MCF 10A (cell line): Measurements from ENCODE around the gene RPS6KA2. TPM values are rescaled to one million over a fixed set of nuclear protein-coding genes. Genes with fewer than 3 reads are reported as not detected.
A peak's percentile ranks its signal among the peaks of the same experiment; 100 is the strongest.

Experiments
- BruUV-seq: library from RNA; stranded (reverse); fragments of 400-500 nt; replicated peaks from 2 replicates; lab custom pipeline; 2021; lab: Mats Ljungman, UMichigan
- CTCF ChIA-PET: fragments of 300-600 bp; sonication (Branson Sonifier 250); formaldehyde crosslinking; extraction: SDS; loops from one replicate; lab custom pipeline; 2021; ENCODE audit warnings: antibody characterized with exemption, inconsistent platforms; lab: Yijun Ruan, JAX
- POLR2A ChIA-PET: fragments of 300-600, 350-650 bp; sonication (Branson Sonifier 250); formaldehyde crosslinking; extraction: SDS; loops from one replicate; lab custom pipeline; 2020; ENCODE audit warnings: antibody characterized with exemption, inconsistent platforms; lab: Yijun Ruan, JAX
- DNase-seq: peaks from one replicate; pipeline ENCODE4 v3.0.0-alpha.2; 2018; ENCODE audit not compliant: unreplicated experiment
- H3K27ac Mint-ChIP-seq: one replicate; pipeline ENCODE4 v1.8.0; 2022; ENCODE audit warnings: mild to moderate bottlenecking, low read depth, mixed read lengths; ENCODE audit not compliant: unreplicated experiment
- H3K27me3 Mint-ChIP-seq: one replicate; pipeline ENCODE4 v1.8.0; 2022; ENCODE audit warnings: mixed read lengths; ENCODE audit not compliant: insufficient read depth, unreplicated experiment
- H3K36me3 Mint-ChIP-seq: one replicate; pipeline ENCODE4 v1.8.0; 2022; ENCODE audit warnings: mild to moderate bottlenecking, moderate library complexity, mixed read lengths; ENCODE audit not compliant: insufficient read depth, unreplicated experiment
- H3K4me1 Mint-ChIP-seq: one replicate; pipeline ENCODE4 v1.8.0; 2022; ENCODE audit warnings: mixed read lengths; ENCODE audit not compliant: insufficient read depth, unreplicated experiment
- H3K4me3 Mint-ChIP-seq: one replicate; pipeline ENCODE4 v1.8.0; 2022; ENCODE audit warnings: mild to moderate bottlenecking, moderate library complexity, mixed read lengths; ENCODE audit not compliant: unreplicated experiment
- H3K9me3 Mint-ChIP-seq: one replicate; pipeline ENCODE4 v1.8.0; 2022; ENCODE audit warnings: mixed read lengths; ENCODE audit not compliant: unreplicated experiment
- CTCF ChIP-seq: fragments of 200-600 bp; IDR thresholded peaks from one replicate; pipeline ENCODE4 v1.8.0; 2022; ENCODE audit warnings: antibody characterized with exemption, mild to moderate bottlenecking; ENCODE audit not compliant: unreplicated experiment
- intact Hi-C: fragments of 100-400 bp; cut with micrococcal nuclease; formaldehyde crosslinking; loops from 2 replicates; pipeline ENCODE4 v1.14.1; 2022
- microRNA-seq: library from miRNA; unstranded; fragments of <30 nt; microRNA quantifications from one replicate; pipeline ENCODE4 v1.2.0, GENCODE V29; 2022
- total RNA-seq: library from RNA; stranded (reverse); gene quantifications from 2 replicates; pipeline ENCODE4 v1.2.3, GENCODE V29; 2022

RPS6KA2 gene
- total RNA-seq, 1 experiment from 2014 or later = 126 TPM

DNA sequence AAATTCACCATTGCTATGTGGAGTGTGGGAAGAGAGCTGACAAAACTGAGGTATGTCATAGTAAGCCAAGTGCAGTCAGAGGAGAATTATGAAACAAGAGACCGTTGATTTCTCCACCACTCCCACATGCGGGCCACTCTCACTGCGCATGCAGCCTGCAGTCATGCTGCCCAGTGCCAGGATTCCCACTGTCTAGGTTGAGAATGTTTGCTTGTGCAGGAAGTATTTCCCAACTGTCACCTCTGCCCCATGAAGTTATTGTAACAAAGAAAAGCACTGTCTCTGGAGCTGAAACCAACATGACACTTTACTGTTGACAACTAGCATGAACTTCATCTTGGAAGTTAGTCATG lies 266.0 kb downstream of the RPS6KA2 start:
- TF ChIP-seq CTCF = no peak
- peaks cover 5% of the 10 kb centered on the region for H3K27me3 Mint-ChIP-seq
- intact Hi-C loops = no loop called here
- H3K4me1 Mint-ChIP-seq = peaks cover 14% of the 10 kb centered on the region
- BruUV-seq = no TSS peak
- ChIA-PET CTCF (interaction anchor here (3.2 kb wide), 1 partner anchor 17 kb away, joined by 14 read pairs; no protein-coding TSS in a partner anchor), POLR2A (interaction anchor here (0.9 to 4.3 kb wide), 10 partner anchors 10 to 260 kb away, joined by 3 to 42 read pairs (median 5); partner anchors contain the start of genes MPC1 and SFT2D1)
- no peaks in the 10 kb centered on the region for H3K9me3 Mint-ChIP-seq
- DNase-seq = peak; percentile 92
- peaks cover 21% of the 10 kb centered on the region for H3K36me3 Mint-ChIP-seq
- H3K4me3 Mint-ChIP-seq = peak overlapping the region; percentile 46
- peak overlapping the region; percentile 25 for H3K27ac Mint-ChIP-seq

DNA sequence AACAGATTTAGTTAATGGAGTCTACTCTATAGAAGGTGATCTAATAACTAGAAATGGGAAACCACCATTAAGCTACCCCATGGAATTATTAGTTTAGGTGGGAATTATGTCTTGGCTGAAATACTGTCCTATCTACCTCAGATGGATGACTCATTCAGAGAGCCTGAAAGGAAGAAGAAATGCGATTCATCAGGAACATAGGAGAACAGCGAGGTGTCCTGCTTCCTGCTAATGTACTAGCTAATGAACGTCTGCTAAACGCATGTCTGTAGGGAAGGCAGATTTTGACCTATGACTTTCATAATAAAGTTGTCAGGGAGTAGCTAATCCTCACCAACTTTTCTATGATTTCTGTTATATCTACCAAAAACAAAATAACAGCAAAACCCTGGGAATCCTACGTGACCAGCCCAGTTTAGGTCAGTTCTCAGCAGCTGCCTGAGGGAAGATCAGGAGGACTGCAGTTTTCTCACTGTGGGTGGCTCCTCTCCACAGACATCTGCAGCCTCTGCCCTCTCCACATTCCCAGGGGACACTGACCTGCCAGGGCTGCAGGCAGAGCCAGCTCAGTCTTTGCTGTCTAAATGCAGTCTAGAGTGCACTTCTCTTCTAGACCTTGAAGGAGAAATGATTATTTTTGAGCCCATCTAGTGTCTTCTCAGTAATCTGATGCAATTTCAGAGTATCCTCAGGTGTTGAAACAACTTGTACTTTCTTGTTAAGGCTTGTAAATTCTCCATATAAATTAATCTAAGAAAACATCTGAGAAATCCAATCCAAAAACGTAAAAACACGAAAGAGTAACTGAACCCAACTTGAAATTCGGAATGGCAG lies 266.6 kb downstream of the RPS6KA2 start:
- CTCF ChIA-PET = interaction anchor here (0.7 to 3.2 kb wide), 4 partner anchors 17 to 47 kb away, joined by 3 to 14 read pairs (median 4); no protein-coding TSS in a partner anchor
- TF ChIP-seq CTCF = no peak
- Mint-ChIP-seq H3K4me3 (peak overlapping the region; percentile 46), H3K4me1 (peaks cover 14% of the 10 kb centered on the region), H3K9me3 (no peaks in the 10 kb centered on the region), H3K27ac (peak overlapping the region; percentile 25), H3K27me3 (peaks cover 11% of the 10 kb centered on the region), H3K36me3 (peaks cover 15% of the 10 kb centered on the region)
- POLR2A ChIA-PET = interaction anchor here (0.9 to 4.3 kb wide), 10 partner anchors 11 to 261 kb away, joined by 3 to 42 read pairs (median 5); partner anchors contain the start of genes MPC1 and SFT2D1
- BruUV-seq = TSS peak; percentile 16
- DNase-seq = peak; percentile 63
- intact Hi-C loops = no loop called here

Small RNA genes within 50 kb of the gene (microRNA-seq; reads per million reads assigned to microRNA genes)
- 10.6 reads per million, percentile 51 among the genes with 10 or more reads in this experiment for gene MIR1913

Other genes with a start within 250 kb of the RPS6KA2 start
- gene MPC1, start 244.3 kb downstream of the RPS6KA2 start, total RNA-seq = 31.8 and 33.1 TPM in 2 replicates
- gene RAMACL, start 40.6 kb downstream of the RPS6KA2 start, total RNA-seq = 5.3 and 5.8 TPM in 2 replicates